Right cardiac atrium (tissue), 5 donors: ENCODE data around the gene DLG2. TPM values are rescaled to one million over a fixed set of nuclear protein-coding genes. Genes with fewer than 3 reads are reported as not detected.
A peak's percentile ranks its signal among the peaks of the same experiment; 100 is the strongest.
"Not testable (repeated sequence)": the region's sequence is repeated elsewhere in the genome, so short reads cannot be mapped to it uniquely, and the experiment has no call there.

Experiments
- ATAC-seq, 2 donors: fragments of 200-7000 bp; cut with Tn5 transposase; one replicate each; pipeline versions ENCODE4 v1.8.0 to v1.9.1; 2020; ENCODE audit warnings: moderate library complexity in 2 of 2, mild to moderate bottlenecking in 1 of 2
- DNase-seq, 3 donors: peaks; one replicate each; pipeline ENCODE4 v3.0.0-alpha.2; 2020
- H3K27ac ChIP-seq: one replicate; pipeline ENCODE4 v1.5.1; 2013; ENCODE audit warnings: mild to moderate bottlenecking, low read length, control low read depth, moderate library complexity
- H3K27me3 ChIP-seq: one replicate; pipeline ENCODE4 v1.6.1; 2013; ENCODE audit not compliant: control insufficient read depth, insufficient read depth
- H3K4me1 ChIP-seq: one replicate; pipeline ENCODE4 v1.6.1; 2013; ENCODE audit warnings: low read length; ENCODE audit not compliant: control insufficient read depth, insufficient read depth
- H3K4me3 ChIP-seq: one replicate; pipeline ENCODE4 v1.5.1; 2013; ENCODE audit warnings: low read length, control low read depth
- H3K9me3 ChIP-seq: one replicate; pipeline ENCODE4 v1.6.1; 2013; ENCODE audit warnings: low read length; ENCODE audit not compliant: control insufficient read depth
- WGBS: extraction: QIAGEN DNeasy Blood & Tissue Kit; methylation state at CpG from one replicate; pipeline ENCODE4 v1.1.7; 2013; 5-methylcytosine and 5-hydroxymethylcytosine counted together
- intact Hi-C, 4 donors: fragments of 100-400 bp; cut with DNase I; formaldehyde crosslinking; loops; one replicate each; pipeline versions ENCODE4 v1.11.0 to v1.14.0; 2022 to 2023
- polyA plus RNA-seq: library from polyadenylated mRNA; stranded (reverse); fragments of 200-250 nt; gene quantifications from one replicate; pipeline ENCODE4 v1.2.3, GENCODE V29; 2013
- total RNA-seq, 4 donors: library from RNA; stranded (reverse); fragmentation: NEBNext Ultra II Directional; extraction: Animal tissue kit (Norgen Biotek cat#: 25700); gene quantifications; one replicate each; pipeline ENCODE4 v1.2.1, GENCODE V29; 2021
- donor health status: healthy with polysubstance abuse.
- donor health status: DM: no; HTN: yes; CAD: no.
- donor health status: DM: no; HTN: no; CAD: no.
- donor health status: DM: no; HTN: yes; CAD: no; lungs with severe emphysema.
- donor health status: DM: yes; HTN: yes; CAD: no.

Gene DLG2
- total and polyA plus RNA-seq, 5 donors, result 2.3 to 10.5 (median 9.4) TPM

DNA sequence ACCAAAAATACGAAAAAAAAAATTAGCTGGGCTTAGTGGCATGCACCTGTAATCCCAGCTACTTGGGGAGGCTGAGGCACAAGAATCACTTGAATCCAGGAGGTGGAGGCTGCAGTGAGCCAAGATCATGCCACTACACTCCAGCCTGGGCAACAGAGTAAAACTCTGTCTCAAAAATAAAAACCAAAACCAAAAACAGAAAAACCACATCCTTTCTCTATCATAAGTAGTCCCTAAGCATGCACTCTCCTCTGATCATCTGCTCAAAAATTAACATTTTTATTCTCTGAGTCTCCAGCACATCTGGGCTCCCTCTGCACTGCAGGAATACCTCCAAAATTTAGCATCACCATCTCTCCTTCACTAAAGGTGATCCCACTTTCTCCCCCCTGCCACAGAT is 516.9 kb downstream of the DLG2 start:
- WGBS, result 73% methylated on average over 1 of the region's 1 CpG
- H3K4me1 ChIP-seq, intact Hi-C loops, H3K27me3 ChIP-seq, H3K27ac ChIP-seq, H3K4me3 ChIP-seq, H3K9me3 ChIP-seq, DNase-seq, ATAC-seq: not testable (repeated sequence)

DNA sequence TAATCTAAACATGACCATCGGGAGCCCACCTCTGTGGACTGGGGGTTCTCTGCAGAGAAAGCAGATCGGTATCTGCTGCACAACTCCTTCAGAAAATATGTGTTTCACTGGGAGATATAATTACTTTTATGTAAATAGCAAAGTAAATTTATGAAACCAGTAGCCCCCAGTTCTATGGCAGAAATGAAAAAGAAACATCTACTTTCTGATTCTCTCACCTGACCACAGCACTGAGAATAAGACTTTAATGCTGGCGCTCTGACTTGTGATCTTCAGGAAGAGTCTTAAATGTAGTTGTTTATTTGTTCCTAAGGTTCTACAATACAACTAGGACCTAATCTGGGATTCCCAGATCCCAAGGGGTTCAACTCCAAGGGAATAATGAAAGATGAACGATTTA is 518.0 kb downstream of the DLG2 start:
- Histone ChIP-seq H3K27me3 (no peaks in the 10 kb centered on the region), H3K27ac (no peak overlapping the region), H3K9me3 (no peaks in the 10 kb centered on the region), H3K4me1 (no peaks in the 10 kb centered on the region), H3K4me3 (no peak overlapping the region)
- DNase-seq (no peak), ATAC-seq (no peak)
- WGBS, result 82% methylated on average over 4 of the region's 4 CpGs
- intact Hi-C loops, result no loop called here

DNA sequence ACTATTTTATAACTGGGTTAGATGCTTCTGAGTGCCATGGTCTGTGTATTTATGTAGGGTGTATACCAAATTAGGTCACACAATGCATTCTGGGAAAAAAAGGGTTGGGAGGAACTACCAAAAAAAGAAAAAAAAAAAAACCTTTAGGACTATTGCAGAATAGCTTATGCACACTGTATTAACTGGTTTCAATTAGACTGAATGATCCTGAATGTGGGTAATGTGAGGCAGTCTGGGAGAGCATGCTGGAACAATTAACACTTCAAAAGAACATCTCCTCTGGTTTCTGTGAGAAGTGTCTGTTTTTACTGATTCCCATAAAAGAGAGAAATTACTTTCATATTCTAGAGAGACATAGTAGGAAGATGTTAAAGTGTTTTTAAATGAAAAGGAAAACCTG is 521.3 kb downstream of the DLG2 start:
- Histone ChIP-seq H3K9me3 (no peaks in the 10 kb centered on the region), H3K4me1 (no peaks in the 10 kb centered on the region), H3K4me3 (no peak overlapping the region), H3K27ac (no peak overlapping the region), H3K27me3 (no peaks in the 10 kb centered on the region)
- intact Hi-C loops, result no loop called here
- no peak for DNase-seq
- ATAC-seq, result no peak

DNA sequence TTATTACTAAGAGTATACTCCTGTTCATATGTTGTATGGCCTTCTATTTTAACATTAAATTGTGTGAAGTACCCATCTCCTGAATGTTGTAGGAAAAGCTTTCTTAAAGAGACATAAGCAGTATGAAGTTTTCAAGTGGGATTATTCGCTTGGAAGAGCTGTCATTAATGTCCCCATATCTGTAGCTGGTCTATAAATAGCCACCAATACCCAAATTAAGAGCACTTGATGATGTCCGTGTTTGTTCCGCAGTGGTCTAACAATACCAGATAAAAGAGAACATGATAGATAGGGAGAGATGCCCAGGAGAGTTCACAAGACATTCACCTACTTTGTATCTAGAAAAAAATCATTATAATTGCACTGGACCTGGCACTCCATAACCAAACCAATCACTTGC is 527.6 kb downstream of the DLG2 start:
- DNase-seq (no peak), ATAC-seq (peak; percentile 42 to 68)
- 47% methylated on average over 3 of the region's 3 CpGs for WGBS
- no peaks in the 10 kb centered on the region for H3K27me3 ChIP-seq
- H3K27ac ChIP-seq, result no peak overlapping the region
- intact Hi-C loops, result no loop called here
- no peaks in the 10 kb centered on the region for H3K4me1 ChIP-seq
- no peak overlapping the region for H3K4me3 ChIP-seq
- no peaks in the 10 kb centered on the region for H3K9me3 ChIP-seq

DNA sequence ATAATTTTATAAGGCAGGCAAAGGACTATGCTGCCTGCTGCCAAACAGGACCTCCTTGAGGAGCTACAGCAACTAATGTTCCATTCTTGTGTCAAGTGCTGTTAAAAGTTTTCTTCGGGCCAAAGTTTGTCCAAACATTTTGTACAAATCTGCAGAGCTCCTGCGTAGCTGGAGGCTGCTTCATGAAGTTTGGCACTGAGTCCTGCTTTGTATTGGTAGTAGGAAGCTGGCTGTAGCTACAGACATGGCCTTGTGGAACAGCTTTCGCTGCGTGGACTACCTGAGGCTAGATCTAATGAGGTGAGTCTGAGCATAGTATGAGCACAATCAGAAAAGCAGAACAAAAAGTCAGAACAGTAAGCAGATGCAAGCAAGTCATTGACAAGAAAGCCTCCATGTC is 528.1 kb downstream of the DLG2 start:
- 50% methylated on average over 4 of the region's 4 CpGs for WGBS
- Histone ChIP-seq H3K4me3 (no peak overlapping the region), H3K27me3 (no peaks in the 10 kb centered on the region), H3K27ac (peak overlapping the region; percentile 12), H3K9me3 (no peaks in the 10 kb centered on the region), H3K4me1 (no peaks in the 10 kb centered on the region)
- intact Hi-C loops, result no loop called here
- DNase-seq (peak in 1 of 3 donors; percentile 11), ATAC-seq (peak in 1 of 2 donors; percentile 48)

DNA sequence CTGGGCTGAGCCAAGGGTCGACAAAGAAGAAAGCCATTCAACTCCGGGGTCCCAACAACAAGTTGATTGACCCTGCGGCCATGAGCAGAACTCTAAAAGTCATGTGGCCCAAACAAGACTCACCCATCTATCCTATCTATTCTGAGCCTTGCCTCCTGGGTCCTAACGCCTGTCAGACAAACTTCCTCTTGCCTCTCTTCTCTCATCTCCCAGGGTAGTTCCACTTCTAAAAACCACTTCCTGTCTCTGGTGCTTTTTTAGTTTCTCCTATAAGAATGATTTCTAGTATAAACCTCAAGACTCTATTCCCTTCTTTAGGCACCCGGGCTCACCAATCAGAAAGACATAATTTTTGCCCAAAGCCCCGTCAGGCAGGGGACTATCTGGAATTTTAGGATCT is 530.2 kb downstream of the DLG2 start:
- no peak for DNase-seq
- no peaks in the 10 kb centered on the region for H3K27me3 ChIP-seq
- no peaks in the 10 kb centered on the region for H3K4me1 ChIP-seq
- ATAC-seq, result no peak
- WGBS, result 84% methylated on average over 6 of the region's 6 CpGs
- no peaks in the 10 kb centered on the region for H3K9me3 ChIP-seq
- intact Hi-C loops, result no loop called here
- H3K4me3 ChIP-seq, result no peak overlapping the region
- no peak overlapping the region for H3K27ac ChIP-seq

DNA sequence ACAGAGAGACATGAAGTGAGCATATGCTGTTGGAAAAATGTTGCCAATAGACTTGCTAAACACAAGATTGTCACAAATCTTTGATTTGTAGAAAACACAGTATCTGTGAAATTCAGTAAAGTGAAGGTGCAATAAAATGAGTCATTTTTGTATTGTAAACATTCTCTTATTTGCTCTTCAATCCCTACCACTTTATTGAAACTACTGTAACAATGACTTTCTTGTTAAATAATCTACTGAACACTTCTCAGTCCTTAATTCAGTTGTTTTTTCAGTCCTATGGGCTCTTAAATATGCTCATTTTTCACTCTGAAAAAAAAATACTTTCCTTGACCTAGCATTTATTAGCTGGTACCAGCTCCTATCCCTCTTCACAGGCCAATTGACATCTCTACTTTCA is 531.9 kb downstream of the DLG2 start:
- H3K9me3 ChIP-seq, result no peaks in the 10 kb centered on the region
- no peak overlapping the region for H3K27ac ChIP-seq
- DNase-seq, result no peak
- no peaks in the 10 kb centered on the region for H3K27me3 ChIP-seq
- intact Hi-C loops, result no loop called here
- H3K4me3 ChIP-seq, result no peak overlapping the region
- ATAC-seq, result no peak
- H3K4me1 ChIP-seq, result no peaks in the 10 kb centered on the region

DNA sequence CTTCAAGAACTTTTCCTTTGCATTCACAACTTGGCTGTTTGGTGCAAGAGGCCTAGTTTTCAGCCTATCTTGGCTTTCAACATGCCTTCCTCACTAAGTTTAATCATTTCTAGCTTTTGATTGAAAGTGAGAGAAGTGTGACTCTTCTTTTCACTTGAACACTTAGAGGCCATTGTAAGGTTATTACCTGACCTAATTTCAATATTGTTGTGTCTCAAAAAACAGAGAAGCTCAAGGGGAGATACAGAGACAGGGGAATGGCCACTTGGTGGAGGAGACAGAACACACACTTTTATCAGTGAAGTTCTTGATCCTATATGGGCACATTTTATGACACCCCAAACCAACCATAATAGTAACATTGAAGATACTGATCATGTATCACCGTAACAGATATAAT is 532.3 kb downstream of the DLG2 start:
- no peak overlapping the region for H3K27ac ChIP-seq
- no peaks in the 10 kb centered on the region for H3K9me3 ChIP-seq
- ATAC-seq, result no peak
- intact Hi-C loops, result no loop called here
- no peaks in the 10 kb centered on the region for H3K27me3 ChIP-seq
- H3K4me1 ChIP-seq, result no peaks in the 10 kb centered on the region
- H3K4me3 ChIP-seq, result no peak overlapping the region
- DNase-seq, result no peak
- WGBS, result 91% methylated on average over 1 of the region's 1 CpG

DNA sequence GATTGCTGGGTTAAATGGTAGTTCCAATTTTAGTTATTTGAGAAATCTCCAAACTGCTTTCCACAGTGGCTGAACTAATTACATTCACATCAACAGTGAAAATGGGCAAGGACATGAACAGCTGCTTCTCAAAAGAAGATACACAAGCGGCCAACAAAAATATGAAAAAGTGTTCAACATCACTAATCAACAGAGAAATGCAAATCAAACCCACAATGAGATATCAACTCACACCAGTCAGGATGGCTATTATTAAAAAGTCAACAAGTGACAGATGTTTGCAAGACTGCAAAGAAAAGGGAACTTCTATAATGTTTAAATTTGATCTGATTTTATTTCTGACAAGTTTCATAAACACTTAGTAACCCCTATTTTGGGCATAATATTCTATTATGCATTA is 537.5 kb downstream of the DLG2 start:
- DNase-seq (no peak), ATAC-seq (no peak)
- Histone ChIP-seq H3K27me3 (no peaks in the 10 kb centered on the region), H3K4me1 (no peaks in the 10 kb centered on the region), H3K4me3 (no peak overlapping the region), H3K27ac (no peak overlapping the region), H3K9me3 (no peaks in the 10 kb centered on the region)
- WGBS, result 80% methylated on average over 1 of the region's 1 CpG
- intact Hi-C loops, result no loop called here

DNA sequence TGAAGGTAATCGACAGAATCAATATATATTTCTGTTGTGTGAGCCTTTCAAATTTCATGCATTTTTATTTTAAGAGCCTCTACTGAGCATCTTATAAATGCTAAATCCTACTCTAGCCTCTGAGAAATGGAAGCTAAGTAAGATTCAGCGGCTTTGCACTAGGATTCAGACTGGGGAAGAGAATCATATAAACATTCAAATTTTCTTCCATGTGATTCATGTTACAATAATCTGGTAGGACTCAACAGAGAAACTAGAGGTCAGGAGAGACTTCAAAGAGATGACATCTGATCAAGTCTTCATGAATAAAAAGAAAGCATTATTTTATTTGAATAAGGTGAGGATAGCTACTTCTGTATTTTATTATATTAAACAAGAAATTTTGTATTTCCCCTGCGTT is 538.9 kb downstream of the DLG2 start:
- no peaks in the 10 kb centered on the region for H3K9me3 ChIP-seq
- no peak for ATAC-seq

DNA sequence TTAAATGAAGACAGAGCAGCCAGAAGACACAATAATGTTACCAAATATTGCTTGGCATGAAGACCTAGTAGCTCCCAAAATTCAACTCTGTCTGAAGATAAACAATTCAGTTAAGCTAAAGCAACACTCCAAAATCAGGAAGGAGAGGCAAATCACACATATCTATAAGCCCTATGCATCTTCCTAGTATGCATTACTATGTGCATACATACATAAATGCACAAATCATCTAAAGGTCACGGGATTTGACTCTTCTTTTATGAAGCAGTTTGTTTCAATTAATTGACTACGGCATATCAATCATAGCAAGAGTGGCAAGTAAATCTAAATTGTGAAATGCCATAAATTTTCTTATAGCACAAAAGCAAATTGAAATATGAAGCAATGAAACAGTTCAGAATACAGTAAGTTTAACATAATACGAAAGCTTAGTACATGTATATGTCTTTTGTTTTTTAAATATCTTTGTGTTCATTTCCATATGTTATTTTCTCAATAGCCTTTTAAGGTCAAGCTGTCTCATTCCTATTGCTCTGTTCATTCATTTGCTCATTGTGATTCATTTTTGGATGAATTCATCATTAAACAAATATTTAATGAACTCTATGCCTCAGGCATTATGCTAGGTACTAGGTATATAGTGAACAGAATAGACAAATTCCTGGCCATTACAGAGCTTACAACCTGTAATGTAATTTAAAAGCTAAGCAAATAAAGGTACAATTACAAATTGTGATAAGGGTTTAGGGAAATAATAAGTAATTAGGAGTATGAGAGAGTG is 540.5 kb downstream of the DLG2 start:
- H3K27ac ChIP-seq, result no peak overlapping the region
- H3K4me1 ChIP-seq, result no peaks in the 10 kb centered on the region
- no peak for DNase-seq
- no peak overlapping the region for H3K4me3 ChIP-seq
- ATAC-seq, result no peak
- intact Hi-C loops, result no loop called here
- no peaks in the 10 kb centered on the region for H3K9me3 ChIP-seq
- WGBS, result 77% methylated on average over 3 of the region's 3 CpGs
- H3K27me3 ChIP-seq, result no peaks in the 10 kb centered on the region

More for the DNA sequence above, 538.9 kb downstream of the DLG2 start:
- H3K27me3 ChIP-seq, result no peaks in the 10 kb centered on the region
- WGBS, result 68% methylated on average over 3 of the region's 3 CpGs
- no peak for DNase-seq
- intact Hi-C loops, result no loop called here
- no peaks in the 10 kb centered on the region for H3K4me1 ChIP-seq
- H3K4me3 ChIP-seq, result no peak overlapping the region
- no peak overlapping the region for H3K27ac ChIP-seq
